HepG2 (cell line): ENCODE measurements around the gene RGS19. TPM values are rescaled to one million over a fixed set of nuclear protein-coding genes. Genes with fewer than 3 reads are reported as not detected.
A peak's percentile ranks its signal among the peaks of the same experiment; 100 is the strongest.

ENCODE experiments used
- CC2D1A ChIP-seq: sonication (generic); formaldehyde crosslinking; IDR thresholded peaks from 2 replicates; pipeline ENCODE4 v1.8.1; 2023; ENCODE audit warnings: mild to moderate bottlenecking, missing genetic modification reagents
- DMTF1 ChIP-seq: sonication (generic); formaldehyde crosslinking; IDR thresholded peaks from 2 replicates; pipeline ENCODE4 v1.4.0; 2020; ENCODE audit warnings: mild to moderate bottlenecking, missing genetic modification reagents
- HINFP ChIP-seq: sonication (generic); formaldehyde crosslinking; IDR thresholded peaks from 2 replicates; pipeline ENCODE4 v1.4.0; 2020; ENCODE audit warnings: low read depth, mild to moderate bottlenecking, missing genetic modification reagents
- KMT2A ChIP-seq: sonication (generic); formaldehyde crosslinking; IDR thresholded peaks from 2 replicates; pipeline ENCODE4 v1.4.0; 2020; ENCODE audit warnings: missing genetic modification reagents
- NFE2 ChIP-seq: sonication (generic); formaldehyde crosslinking; IDR thresholded peaks from 2 replicates; pipeline ENCODE4 v1.4.0; 2020; ENCODE audit warnings: missing genetic modification reagents
- NFIB ChIP-seq: sonication (generic); formaldehyde crosslinking; IDR thresholded peaks from 2 replicates; pipeline ENCODE4 v1.9.0; 2021; ENCODE audit warnings: missing genetic modification reagents, mild to moderate bottlenecking, borderline replicate concordance
- NFKBIZ ChIP-seq: IDR thresholded peaks from 2 replicates; pipeline ENCODE4 v1.6.1; 2018; ENCODE audit warnings: missing genetic modification reagents, missing compliant biosample characterization
- RFXANK ChIP-seq: IDR thresholded peaks from 2 replicates; pipeline ENCODE4 v1.6.1; 2016
- SP4 ChIP-seq: sonication (generic); formaldehyde crosslinking; IDR thresholded peaks from 2 replicates; pipeline ENCODE4 v1.8.1; 2023; ENCODE audit warnings: mild to moderate bottlenecking, missing genetic modification reagents
- TGIF2 ChIP-seq: IDR thresholded peaks from 2 replicates; pipeline ENCODE4 v1.6.1; 2016; ENCODE audit warnings: control low read depth, missing compliant biosample characterization
- XBP1 ChIP-seq: sonication (generic); formaldehyde crosslinking; IDR thresholded peaks from 2 replicates; pipeline ENCODE4 v1.5.0; 2020; ENCODE audit warnings: missing genetic modification reagents
- ZBTB40 ChIP-seq, 2 experiments: fragments of 450-650 bp in 1 of 2; sonication (generic) in 1 of 2; formaldehyde crosslinking in 1 of 2; IDR thresholded peaks; 2 replicates each; pipeline versions ENCODE4 v1.6.1 to v1.8.0; 2016 to 2022; ENCODE audit warnings: antibody characterized with exemption in 1 of 2, mild to moderate bottlenecking in 1 of 2, missing genetic modification reagents in 1 of 2
- ZNF234 ChIP-seq: sonication (generic); formaldehyde crosslinking; conservative IDR thresholded peaks from 2 replicates; pipeline ENCODE4 v1.5.1; 2020; ENCODE audit warnings: mild to moderate bottlenecking, missing genetic modification reagents
- ZNF441 ChIP-seq: sonication (generic); formaldehyde crosslinking; IDR thresholded peaks from 2 replicates; pipeline ENCODE4 v1.7.0; 2021; ENCODE audit warnings: missing genetic modification reagents, borderline replicate concordance
- ZNF691 ChIP-seq: sonication (generic); formaldehyde crosslinking; IDR thresholded peaks from 2 replicates; pipeline ENCODE4 v1.4.0; 2020; ENCODE audit warnings: missing genetic modification reagents, low read depth, mild to moderate bottlenecking, borderline replicate concordance
- polyA plus RNA-seq, 8 experiments: library from polyadenylated mRNA; depleted of rRNA in 3 of 8; stranded (reverse) in 7 of 8; unstranded in 1 of 8; fragments of >200 nt; fragmentation: Illumina TruSeq in 4 of 8; extraction: Trizol in 4 of 8; gene quantifications; 2 replicates each; pipeline versions ENCODE4 v1.2.1 to v1.2.3, GENCODE V29; 2011 to 2016; ENCODE audit warnings: low read depth in 4 of 8, missing spikeins in 1 of 8, mixed read lengths in 1 of 8; ENCODE audit not compliant: insufficient read depth in 1 of 8
- total RNA-seq, 5 experiments: library from RNA; depleted of rRNA; stranded (reverse); fragments of >200 nt; fragmentation: Illumina TruSeq; extraction: Trizol; gene quantifications; 2 replicates each; pipeline ENCODE4 v1.2.3, GENCODE V29; 2016; ENCODE audit warnings: low read depth in 1 of 5

The RGS19 gene
- total and polyA plus RNA-seq, 2 of the 13 experiments (the other 11 are each of a cell fraction or from before 2014, with no cell fraction given), result 10.7 to 11.9 TPM

- no peak for TF ChIP-seq RFXANK
- no peak for TF ChIP-seq ZNF234 (CRISPR knock-in tag)
- TF ChIP-seq NFIB, result no peak
- TF ChIP-seq CC2D1A (CRISPR knock-in tag), result 0 out of 2 replicates have a peak, but pooled peaks have one; percentile 85
- 0 out of 2 replicates have a peak, but pooled peaks have one; percentile 24 for TF ChIP-seq NFE2 (CRISPR knock-in tag)
- TF ChIP-seq KMT2A, result no peak
- TF ChIP-seq ZBTB40 (IDR thresholded peaks at IDR 0.05), result no peak
- TF ChIP-seq ZBTB40 (CRISPR knock-in tag; IDR thresholded peaks at IDR 0.05), result no peak
- TF ChIP-seq TGIF2, result peak; percentile 35; the same call in 1 of the 2 replicates
- no peak for TF ChIP-seq DMTF1
- no peak for TF ChIP-seq HINFP (CRISPR knock-in tag)
- 0 out of 2 replicates have a peak, but pooled peaks have one; percentile 15 for TF ChIP-seq ZNF691 (CRISPR knock-in tag)
- no peak for TF ChIP-seq XBP1 (CRISPR knock-in tag)
- 0 out of 2 replicates have a peak, but pooled peaks have one; percentile 39 for TF ChIP-seq SP4 (CRISPR knock-in tag)
- 0 out of 2 replicates have a peak, but pooled peaks have one; percentile 56 for TF ChIP-seq ZNF441
- TF ChIP-seq NFKBIZ (CRISPR knock-in tag), result peak; percentile 34; the same call in 1 of the 2 replicates
These were observed 23.3 kb downstream of the RGS19 start (continued) for GRCh38 chr20:64055893-64056638.
